Stimulated activated CD4-positive, alpha-beta T cell treated with anti-CD3 and anti-CD28 coated beads, Interleukin-1b, Interleukin-23, amount 100 ng/mL, for 24 hours (primary cell): ENCODE results near the gene RSPH6A.

Source experiments
- DNase-seq, 4 experiments: peaks; one replicate each; pipeline ENCODE4 v3.0.0-alpha.2; 2020; ENCODE audit warnings: low read depth in 4 of 4, low spot score in 1 of 4

RSPH6A gene

DNA sequence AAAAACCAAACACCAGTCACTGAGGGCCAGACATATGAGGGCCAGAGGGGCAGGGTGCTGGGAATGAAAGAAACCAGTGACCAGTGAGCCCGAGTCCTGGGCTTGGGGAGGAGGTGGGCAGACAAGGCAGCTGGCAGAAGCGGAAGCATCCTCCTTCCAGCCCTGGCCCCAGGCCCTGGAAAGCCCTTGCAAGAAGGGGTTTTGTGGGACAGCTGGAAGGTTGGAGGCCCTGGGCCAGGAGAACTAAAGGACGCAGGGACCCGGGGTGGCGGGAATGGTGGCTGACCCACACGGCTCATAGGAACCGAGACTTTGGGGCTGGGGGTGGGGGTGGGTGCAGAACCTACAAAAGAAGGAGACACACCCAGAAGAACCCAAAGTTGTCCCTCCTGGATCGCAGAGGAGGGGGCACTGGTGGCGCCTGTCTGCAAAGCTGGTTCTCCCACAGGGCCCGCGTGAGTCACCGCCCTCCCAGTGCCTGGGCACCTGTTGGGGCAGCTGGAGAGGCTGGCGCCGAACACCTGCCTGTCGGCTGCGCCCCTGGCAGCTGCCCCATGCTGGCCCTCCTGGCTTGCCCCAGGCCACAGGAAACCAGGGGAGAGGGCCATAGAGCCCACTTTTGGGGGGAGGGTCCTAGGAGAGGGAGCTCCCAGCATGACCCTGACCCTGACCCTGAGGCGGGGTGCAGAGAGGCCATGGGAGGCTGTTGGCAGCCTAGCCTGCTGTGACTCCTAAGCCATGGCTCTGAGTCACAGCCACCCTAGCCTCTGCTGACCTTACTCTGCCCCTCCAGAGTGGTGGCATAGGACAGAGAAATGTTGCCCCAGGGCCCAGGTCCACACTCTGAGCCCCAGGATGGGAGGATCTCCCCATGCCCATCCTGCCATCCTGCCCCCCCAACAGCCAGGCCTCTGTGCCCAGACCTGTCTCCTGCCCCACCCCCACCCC lies 33.6 kb downstream of the RSPH6A start:
- no peak for DNase-seq

DNA sequence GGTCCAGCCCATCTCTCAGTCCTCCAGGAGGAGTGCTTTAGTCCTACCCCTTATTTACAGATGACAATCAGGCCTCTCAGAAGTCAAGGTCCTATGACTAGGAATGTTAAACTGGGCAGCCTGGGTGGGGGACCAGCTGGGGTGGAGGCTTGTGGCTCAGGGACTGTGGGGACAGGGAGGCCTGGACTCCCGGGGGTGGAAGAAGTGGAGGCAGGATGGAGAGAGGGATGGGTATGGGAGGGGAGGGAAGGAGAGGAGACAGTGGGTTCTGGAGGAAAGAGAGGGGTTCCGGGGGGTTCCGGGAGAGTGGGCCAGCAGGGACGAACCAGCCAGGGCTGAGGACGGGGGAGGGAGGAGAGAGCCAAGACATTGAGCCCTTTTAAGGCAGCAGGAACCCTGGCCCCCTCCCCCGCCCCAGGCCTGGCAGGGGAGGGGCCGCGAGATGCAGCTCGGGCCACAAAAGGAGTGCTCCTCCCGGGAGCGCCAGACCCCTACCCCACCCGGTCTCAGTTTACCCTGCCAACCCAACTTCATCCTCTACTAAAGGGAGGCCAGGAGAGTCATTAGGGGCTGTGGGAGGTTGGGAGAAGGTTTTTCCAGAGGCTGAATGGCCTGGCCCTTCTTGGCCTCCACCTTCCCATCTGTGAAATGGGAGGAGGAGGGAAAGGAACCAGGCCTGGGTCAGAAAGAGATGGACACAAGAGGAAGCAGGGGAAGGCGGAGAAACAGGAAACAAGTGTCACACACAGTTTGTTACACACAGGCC lies 34.5 kb downstream of the RSPH6A start:
- DNase-seq: no peak

DNA sequence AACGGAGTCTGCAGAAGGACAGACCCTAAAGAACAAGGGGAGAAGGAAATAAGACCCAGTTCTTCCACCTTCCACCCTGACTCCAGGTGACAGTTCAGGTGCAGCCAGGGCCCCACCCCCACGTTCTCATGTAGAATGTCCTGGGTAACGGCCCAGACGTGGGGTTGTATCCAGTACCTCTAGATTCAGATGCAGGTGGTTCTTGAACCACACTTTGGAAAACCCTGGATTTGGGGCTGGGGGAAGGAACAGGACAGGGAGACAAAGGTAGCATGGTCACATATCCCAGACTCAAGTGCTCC lies 35.0 kb downstream of the RSPH6A start:
- no peak for DNase-seq

DNA sequence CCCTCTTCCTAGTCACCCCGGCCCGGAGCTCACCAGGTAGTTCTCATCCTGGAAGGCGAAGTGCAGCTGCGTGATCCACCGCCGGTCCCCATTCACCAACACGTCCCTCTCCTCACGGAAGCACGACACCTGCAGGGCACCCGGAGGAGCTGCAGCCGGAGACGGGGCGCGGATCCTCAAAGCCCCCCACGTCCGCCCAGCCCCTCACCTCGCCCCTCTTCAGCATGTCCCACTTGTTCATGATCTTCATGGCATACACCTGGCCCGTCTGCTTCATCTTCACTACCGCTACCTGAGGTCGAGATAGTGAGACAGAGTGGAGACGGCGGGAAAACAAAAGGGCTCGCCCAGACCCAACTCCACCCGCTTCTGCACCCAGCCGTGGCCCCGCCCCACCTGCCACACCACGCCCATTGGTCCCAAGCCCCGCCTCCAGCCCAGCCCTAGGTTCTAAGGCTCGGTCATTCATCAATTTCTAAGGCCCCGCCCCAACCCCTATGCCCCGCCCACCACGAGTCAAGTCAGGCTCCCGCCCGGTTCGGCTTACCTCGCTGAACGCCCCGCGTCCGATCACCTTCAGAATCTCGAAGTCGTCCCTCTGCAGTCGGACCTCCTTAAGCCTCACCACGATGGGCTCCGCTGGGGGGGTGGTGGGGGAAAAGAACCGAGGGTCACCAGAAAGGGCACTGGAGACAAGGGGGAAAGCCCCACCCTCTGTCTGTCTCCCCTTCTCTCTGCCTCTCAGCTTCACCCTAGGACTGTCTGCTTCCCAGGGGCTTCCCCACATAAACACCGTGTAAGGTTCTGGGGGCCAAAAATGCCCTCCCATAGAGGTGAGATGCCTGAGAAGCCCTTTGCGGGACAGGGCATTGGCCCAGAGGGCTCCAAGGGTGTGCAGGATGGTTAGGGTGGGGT lies 35.6 kb downstream of the RSPH6A start:
- DNase-seq: peak; percentile 81 to 94 (median 85)

DNA sequence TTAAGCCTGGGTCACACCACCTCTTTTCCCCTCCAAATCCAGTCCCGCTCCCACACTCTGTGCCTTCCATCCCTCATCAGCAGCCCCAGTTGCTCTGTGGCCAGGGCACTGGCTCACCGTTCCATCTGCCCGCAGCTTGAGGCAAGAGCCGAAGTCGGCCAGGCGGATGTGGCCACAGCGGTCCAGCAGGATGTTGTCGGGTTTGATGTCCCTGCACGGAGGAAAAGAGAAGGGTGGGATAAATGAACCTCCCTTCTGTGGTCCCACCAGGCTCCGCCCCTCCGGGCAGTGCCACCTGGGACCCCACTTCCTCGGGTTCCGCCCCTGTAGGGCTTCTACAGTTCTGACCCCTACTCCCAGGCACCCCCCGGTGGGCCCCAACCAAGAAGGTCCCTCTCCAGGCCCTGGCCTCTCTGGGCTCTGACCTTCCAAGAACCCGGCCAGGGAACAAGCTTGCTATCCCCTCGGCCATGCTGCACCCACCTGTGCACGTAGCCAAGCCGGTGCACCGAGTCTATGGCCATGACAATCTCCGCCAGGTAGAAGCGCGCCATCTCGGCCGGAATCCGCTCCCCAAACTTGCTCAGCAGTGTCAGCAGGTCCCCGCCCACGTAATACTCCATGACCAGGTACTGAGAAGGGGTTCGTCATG lies 37.0 kb downstream of the RSPH6A start:
- DNase-seq: no peak

DNA sequence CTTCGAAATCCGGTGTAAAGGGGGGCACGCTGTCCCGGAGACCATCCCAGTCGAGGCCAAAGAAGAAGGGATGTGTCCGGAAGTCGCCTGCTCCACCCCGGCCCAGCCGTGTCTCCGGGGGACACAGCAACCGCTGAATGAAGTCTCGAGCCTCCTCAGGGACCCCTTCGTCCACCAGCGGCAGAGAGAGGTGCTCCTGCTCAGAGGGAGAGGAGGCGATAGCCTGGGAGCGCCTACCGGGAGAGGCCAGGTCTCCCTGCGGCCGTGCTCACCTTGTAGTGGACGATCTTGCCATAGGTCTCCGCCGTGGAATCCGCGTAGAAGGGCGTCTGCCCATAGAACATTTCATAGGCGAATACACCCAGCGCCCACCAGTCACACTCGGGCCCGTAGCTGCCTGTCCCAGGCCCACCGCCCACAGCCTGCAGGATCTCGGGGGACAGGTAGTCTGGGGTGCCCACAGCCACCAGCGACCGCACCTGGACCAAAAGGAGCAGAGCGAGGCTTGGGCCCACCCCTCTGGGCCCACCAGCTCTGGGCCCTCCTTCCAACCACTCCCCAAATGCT lies 37.6 kb downstream of the RSPH6A start:
- no peak for DNase-seq

DNA sequence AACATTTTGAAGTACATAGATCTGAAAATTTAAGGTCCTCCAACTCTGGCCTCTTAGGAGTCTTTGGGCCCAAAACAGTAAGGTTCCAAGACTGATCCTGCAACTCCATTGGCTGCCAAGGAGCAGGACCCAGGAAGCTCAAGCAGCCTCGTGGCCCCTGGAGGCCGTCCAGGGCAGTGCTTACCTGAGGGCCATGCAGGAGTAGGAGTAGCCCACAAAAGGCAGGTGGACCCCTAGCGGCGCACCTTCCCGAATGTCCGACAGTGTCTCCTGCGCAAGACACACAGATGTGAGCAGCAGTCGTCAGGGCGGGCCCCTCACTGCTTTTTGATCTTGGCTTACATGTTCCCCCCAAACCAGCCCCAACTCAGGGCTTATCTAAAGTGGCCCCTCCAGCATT lies 40.3 kb downstream of the RSPH6A start:
- DNase-seq: no peak

DNA sequence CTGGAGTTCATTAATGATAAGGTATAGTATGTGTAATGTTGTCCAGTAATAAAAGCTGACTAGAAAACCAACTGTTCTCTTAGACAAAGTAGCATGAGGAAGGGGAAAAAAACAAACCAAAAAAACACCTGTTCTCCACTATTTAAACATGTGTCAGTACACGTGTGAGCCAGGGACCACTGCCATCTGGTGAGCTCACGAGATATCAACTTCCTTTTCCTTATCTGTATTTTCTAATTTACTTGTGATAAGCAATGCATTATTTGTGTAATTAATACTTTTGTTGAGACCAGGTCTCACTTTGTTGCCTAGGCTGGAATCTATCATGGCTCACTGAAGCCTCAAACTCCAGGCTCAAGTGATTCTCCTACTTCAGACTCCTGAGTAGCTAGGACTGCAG lies 41.7 kb downstream of the RSPH6A start:
- no peak for DNase-seq

DNA sequence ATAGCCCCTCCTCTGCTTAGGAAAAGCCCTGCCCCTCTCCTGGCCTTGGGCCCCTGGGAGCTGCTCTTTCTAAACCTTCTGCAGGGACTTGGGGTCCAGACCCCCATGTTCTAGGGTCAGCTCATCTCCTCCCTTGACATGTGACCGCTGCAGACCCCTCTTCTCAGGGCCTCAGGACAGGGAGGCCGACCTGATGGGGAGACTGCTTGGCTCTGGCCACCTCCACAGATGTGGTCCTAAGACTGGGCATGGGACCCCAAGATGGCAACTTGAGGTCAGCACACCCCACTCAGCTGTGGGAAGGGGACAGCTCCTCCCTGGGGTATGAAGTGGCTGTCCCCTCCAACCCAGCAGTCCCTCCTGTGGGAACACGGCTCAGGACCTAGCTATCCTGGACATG lies 42.2 kb downstream of the RSPH6A start:
- no peak for DNase-seq

DNA sequence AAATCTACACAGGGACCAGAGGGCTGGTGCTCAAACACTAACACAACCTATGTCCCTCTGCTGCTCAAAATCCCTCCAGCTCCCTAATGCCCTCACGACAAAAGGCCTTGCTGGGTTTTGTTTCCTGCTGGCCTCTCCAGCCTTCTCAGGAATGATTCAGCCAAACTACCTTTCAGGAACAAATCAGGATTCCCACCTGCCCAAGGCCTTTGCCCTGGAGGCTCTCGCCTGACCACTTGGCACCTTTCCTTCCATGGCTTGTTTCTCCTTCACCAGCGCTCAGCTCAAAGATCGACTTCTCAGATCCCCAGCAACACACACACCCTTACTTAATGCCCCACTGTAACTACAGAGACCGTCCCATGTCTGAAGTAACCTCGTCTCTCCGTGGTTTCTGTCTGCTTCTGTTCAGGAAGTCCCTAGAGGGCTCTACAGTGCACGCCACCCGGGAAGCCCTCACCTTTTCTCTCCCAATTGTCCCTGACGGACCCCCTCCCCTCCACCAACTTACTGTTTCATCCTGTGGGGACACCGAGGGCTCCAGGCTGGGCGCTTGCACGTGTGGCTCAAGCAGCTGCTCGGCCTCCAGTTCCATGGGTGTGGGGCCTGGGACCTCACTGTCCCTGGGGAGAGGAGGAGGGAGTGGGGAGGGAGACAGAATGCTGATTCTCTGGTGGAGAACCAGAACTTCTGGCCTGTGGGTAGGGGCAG lies 42.8 kb downstream of the RSPH6A start:
- DNase-seq: no peak

DNA sequence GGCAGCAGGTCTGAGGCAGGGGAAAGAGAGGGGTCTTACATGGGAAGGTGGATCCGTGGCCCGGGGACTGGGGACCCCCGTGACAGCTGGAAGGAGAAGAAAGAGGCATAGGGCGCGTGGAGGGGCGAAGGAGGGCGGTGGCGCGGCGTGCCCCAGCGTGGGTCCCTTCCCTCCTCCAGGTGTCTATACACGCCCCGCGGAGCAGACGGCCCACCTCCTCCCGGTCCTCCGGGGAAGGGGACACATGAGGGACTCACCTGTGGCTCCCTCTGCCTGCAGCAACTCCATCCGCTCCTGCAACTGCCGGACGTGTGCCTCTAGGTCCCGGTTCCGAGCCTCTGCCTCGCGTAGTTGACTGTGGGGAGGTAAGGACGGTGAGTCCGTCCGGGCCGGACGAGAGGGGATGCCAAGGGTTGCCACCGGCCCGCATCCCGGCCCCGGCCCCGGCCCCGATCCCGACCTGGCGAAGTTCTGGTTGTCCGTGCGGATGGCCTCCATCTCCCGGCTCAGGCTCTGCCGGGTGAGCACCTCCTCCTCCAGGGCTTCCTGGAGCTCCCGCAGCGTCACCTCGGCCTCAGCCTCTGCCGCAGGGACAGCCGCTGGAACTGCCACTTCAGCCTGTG lies 43.7 kb downstream of the RSPH6A start:
- no peak for DNase-seq

DNA sequence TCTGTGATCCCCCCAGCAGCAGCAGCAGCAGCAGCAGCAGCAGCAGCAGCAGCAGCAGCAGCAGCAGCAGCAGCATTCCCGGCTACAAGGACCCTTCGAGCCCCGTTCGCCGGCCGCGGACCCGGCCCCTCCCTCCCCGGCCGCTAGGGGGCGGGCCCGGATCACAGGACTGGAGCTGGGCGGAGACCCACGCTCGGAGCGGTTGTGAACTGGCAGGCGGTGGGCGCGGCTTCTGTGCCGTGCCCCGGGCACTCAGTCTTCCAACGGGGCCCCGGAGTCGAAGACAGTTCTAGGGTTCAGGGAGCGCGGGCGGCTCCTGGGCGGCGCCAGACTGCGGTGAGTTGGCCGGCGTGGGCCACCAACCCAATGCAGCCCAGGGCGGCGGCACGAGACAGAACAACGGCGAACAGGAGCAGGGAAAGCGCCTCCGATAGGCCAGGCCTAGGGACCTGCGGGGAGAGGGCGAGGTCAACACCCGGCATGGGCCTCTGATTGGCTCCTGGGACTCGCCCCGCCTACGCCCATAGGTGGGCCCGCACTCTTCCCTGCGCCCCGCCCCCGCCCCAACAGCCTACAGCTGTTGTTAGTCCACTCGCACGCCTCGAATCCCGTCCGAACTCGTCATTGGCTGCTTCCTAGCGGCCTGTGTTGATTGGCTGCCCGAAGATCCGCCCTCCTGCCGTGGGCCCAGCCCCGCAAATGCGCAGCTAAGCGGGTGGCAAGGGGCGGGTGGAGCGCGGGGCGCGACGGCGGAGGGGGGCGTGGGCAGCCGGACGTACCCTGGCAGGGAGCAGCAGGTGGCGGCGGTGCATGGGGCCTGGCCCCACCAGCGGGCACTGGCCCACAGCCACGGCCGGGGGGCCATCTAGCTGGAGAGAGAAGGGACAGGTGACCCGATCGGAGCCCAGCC lies 44.7 kb downstream of the RSPH6A start:
- DNase-seq: peak; percentile 79 to 86 (median 81)

DNA sequence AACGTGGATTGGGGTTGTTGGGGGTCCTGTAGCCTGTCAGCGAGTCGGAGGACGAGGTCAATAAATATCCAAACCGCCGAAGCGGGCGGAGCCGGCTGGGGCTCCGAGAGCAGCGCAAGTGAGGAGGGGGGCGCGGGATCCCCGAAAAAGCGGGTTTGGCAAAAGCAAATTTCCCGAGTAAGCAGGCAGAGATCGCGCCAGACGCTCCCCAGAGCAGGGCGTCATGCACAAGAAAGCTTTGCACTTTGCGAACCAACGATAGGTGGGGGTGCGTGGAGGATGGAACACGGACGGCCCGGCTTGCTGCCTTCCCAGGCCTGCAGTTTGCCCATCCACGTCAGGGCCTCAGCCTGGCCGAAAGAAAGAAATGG lies 45.3 kb downstream of the RSPH6A start:
- DNase-seq: no peak

DNA sequence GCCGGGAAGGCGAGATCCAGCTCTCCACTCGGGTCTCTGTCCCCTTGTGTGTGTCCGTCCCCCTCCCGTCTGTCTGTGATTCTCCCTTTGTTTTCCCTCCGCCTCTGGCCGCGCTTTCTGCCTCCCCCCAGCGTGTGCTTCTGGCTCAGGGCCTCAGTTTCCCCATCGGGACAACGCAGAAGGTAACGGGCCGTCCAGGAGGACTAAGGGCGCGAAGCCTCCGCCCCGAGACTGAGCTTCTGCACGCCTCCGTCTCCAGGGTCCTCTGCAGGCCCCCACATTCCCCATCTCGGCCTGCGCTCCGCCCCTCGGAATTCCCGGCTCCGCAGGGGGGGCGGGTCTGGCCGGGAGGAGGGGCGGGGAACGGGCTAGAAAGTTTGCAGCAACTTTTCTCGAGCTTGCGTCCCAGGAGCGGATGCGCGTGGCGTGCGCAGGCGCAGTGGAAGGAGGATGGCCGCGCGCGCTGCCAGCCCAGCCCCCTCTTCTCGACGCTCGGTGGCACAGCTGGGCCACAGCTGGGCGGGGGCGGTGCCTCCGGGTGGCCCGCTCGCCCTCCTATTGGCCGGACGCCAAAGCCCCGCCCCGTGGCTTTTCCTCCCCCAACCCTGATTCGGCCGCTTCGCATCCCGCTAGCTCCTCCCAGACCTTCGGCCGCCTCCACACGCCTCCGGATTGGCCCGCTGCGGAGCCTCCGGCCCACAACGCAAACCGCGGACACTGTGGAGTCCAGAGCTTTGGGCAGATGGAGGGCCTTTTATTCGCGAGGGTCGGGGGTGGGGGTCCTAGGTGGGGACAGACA lies 45.9 kb downstream of the RSPH6A start, which contains the start of gene SIX5:
SIX5 (minus strand) TSS at position 269 of the 799 bp plus-strand sequence. CDS start 408 bp downstream, outside the sequence.
- DNase-seq: peak; percentile 82 to 96 (median 89)

DNA sequence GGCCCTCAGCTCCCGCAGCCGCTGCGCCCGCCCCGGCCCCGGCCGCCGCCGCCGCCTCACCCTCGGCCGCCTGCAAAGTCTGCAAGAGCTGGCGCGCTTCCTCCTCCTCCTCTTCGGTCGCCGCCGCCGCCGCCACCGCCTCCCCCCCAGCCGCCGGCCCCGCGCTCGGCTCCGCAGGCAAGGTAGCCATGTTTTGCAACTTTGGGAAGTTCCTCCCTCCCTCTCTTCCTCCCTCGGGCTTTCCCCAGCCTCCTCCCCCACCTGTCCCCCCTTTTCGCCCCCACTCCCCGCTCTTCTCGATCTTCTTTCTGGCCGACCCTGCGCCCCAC lies 46.5 kb downstream of the RSPH6A start:
- DNase-seq: no peak

DNA sequence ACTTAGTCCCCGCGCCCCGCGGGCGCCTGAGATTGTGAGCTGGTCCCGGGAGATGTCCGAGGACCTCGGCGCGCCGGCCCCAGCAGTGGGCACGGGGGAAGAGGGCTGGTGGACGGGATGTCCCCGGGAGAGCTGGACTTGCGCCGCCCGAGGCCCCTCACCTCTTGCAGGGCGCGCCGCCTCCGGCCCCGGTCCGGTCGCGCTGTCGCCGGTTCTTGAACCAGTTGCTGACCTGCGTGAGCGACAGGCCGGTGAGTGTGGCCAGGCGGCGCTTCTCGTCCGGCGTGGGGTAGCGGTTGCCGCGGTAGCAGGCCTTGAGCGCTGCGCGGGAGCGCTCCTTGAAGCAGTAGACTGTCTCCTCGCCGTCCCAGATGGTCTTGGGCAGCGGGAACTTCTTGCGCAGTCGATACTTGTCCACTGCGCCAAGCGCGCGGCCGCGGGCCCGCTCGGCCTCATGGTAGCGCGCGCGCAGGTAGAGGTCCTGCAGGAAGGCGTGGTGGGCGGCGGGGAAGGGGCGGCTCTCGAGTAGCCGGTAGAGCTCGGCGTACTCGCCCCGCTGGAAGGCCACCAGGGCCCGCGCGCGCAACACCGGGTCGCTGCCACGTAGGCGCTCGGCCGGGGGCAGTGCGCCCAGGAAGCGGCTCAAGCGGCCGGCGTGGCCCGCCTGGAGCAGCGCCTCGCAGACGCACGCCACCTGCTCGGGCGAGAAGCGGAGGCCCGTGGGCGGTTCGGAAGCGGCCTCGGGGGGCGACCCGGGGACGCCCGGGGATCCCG lies 47.0 kb downstream of the RSPH6A start:
- no peak for DNase-seq

DNA sequence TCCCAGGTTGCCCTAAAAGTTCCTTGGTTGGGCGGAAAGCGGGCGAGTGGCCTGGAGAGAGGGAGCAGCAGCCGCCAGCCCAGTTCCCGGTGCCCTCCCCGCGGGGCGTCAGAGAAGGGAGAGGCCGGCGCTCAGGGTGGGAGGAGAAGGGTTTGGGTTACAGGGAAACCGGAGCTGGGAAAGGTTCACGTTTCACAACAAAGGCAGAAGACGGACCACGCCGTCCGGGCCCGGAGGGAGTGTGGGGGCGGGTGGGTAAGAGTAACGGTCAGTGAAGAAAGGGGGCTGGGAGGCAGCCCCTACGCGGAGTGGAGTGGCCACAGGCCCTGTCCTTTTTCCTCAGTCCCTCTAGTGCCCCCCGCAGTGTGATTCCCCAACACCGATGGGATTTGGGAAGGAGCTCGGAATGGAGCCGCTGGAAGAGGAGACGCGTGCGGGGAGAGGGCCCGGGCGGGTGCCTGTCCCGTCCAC lies 47.7 kb downstream of the RSPH6A start:
- DNase-seq: no peak
